H9 (cell line): Measurements from ENCODE around the gene HBS1L. TPM values are rescaled to one million over a fixed set of nuclear protein-coding genes. Genes with fewer than 3 reads are reported as not detected.

Source experiments
- DNase-seq: peaks from one replicate; pipeline ENCODE4 v3.0.0-alpha.2; 2017
- H2AFZ ChIP-seq: one replicate; pipeline ENCODE4 v1.6.1; 2013; ENCODE audit warnings: mild to moderate bottlenecking, low read length, control low read depth, moderate library complexity
- H2AK5ac ChIP-seq: 2 replicates; pipeline ENCODE4 v1.6.1; 2013; ENCODE audit warnings: low read length, control low read depth, mixed read lengths; ENCODE audit not compliant: insufficient read length
- H2BK120ac ChIP-seq: one replicate; pipeline ENCODE4 v1.6.1; 2013; ENCODE audit warnings: low read depth, mild to moderate bottlenecking, low read length, control low read depth, inconsistent platforms; ENCODE audit not compliant: poor library complexity, severe bottlenecking
- H2BK12ac ChIP-seq: 2 replicates; pipeline ENCODE4 v1.6.1; 2013; ENCODE audit warnings: low read length, control low read depth, mixed read lengths, low read depth; ENCODE audit not compliant: insufficient read length
- H2BK15ac ChIP-seq: 2 replicates; pipeline ENCODE4 v1.6.1; 2013; ENCODE audit warnings: low read depth, low read length, control low read depth
- H2BK20ac ChIP-seq: one replicate; pipeline ENCODE4 v1.6.1; 2013; ENCODE audit warnings: low read depth, mild to moderate bottlenecking, low read length, control low read depth, inconsistent platforms; ENCODE audit not compliant: poor library complexity, severe bottlenecking
- H2BK5ac ChIP-seq: 2 replicates; pipeline ENCODE4 v1.6.1; 2013; ENCODE audit warnings: low read length, control low read depth, mixed read lengths; ENCODE audit not compliant: insufficient read length
- H3K14ac ChIP-seq: 2 replicates; pipeline ENCODE4 v1.6.1; 2013; ENCODE audit warnings: low read length, control low read depth; ENCODE audit not compliant: insufficient read depth
- H3K18ac ChIP-seq: 2 replicates; pipeline ENCODE4 v1.6.1; 2013; ENCODE audit warnings: low read depth, mild to moderate bottlenecking, mixed read lengths, low read length, control low read depth; ENCODE audit not compliant: insufficient read length
- H3K23ac ChIP-seq: 2 replicates; pipeline ENCODE4 v1.6.1; 2013; ENCODE audit warnings: low read length, control low read depth, mixed read lengths, low read depth; ENCODE audit not compliant: insufficient read length
- H3K23me2 ChIP-seq: 2 replicates; pipeline ENCODE4 v1.6.1; 2013; ENCODE audit warnings: low read depth, mild to moderate bottlenecking, mixed read lengths, low read length, control low read depth; ENCODE audit not compliant: insufficient read length, poor library complexity, severe bottlenecking
- H3K27ac ChIP-seq: 2 replicates; pipeline ENCODE4 v1.5.1; 2013; ENCODE audit warnings: low read length, control low read depth, mixed read lengths, low read depth; ENCODE audit not compliant: insufficient read length
- H3K27me3 ChIP-seq: 2 replicates; pipeline ENCODE4 v1.6.1; 2013; ENCODE audit warnings: low read length, control low read depth, inconsistent platforms; ENCODE audit not compliant: insufficient read depth
- H3K4ac ChIP-seq: 2 replicates; pipeline ENCODE4 v1.6.1; 2013; ENCODE audit warnings: low read depth, mild to moderate bottlenecking, control low read depth, inconsistent platforms, low read length, moderate library complexity
- H3K4me1 ChIP-seq: 2 replicates; pipeline ENCODE4 v1.6.1; 2013; ENCODE audit warnings: low read length, control low read depth, inconsistent platforms; ENCODE audit not compliant: insufficient read depth
- H3K4me2 ChIP-seq: 2 replicates; pipeline ENCODE4 v1.6.1; 2013; ENCODE audit warnings: low read length, control low read depth, mixed read lengths; ENCODE audit not compliant: insufficient read length, insufficient read depth
- H3K56ac ChIP-seq: 2 replicates; pipeline ENCODE4 v1.6.1; 2013; ENCODE audit warnings: low read depth, mild to moderate bottlenecking, mixed read lengths, low read length, control low read depth; ENCODE audit not compliant: insufficient read length
- H3K79me1 ChIP-seq: 2 replicates; pipeline ENCODE4 v1.6.1; 2013; ENCODE audit warnings: low read depth, mild to moderate bottlenecking, moderate library complexity, low read length, control low read depth, inconsistent platforms; ENCODE audit not compliant: insufficient read depth, poor library complexity, severe bottlenecking
- H3K79me2 ChIP-seq: 2 replicates; pipeline ENCODE4 v1.6.1; 2013; ENCODE audit warnings: low read length, control low read depth, inconsistent platforms; ENCODE audit not compliant: insufficient read depth
- H3K9ac ChIP-seq: 2 replicates; pipeline ENCODE4 v1.6.1; 2013; ENCODE audit warnings: low read length, control low read depth, mixed read lengths; ENCODE audit not compliant: insufficient read length; ENCODE audit errors: extremely low read depth
- H3K9me3 ChIP-seq: one replicate; pipeline ENCODE4 v1.6.1; 2013; ENCODE audit warnings: low read depth, low read length, inconsistent platforms; ENCODE audit not compliant: control insufficient read depth
- H3T11ph ChIP-seq: one replicate; pipeline ENCODE4 v1.6.1; 2013; ENCODE audit warnings: mild to moderate bottlenecking, low read length, control low read depth, inconsistent platforms
- H4K20me1 ChIP-seq: one replicate; pipeline ENCODE4 v1.6.1; 2013; ENCODE audit not compliant: control insufficient read depth, insufficient read length, insufficient read depth
- H4K5ac ChIP-seq: 2 replicates; pipeline ENCODE4 v1.6.1; 2013; ENCODE audit warnings: low read depth, mild to moderate bottlenecking, mixed read lengths, low read length, control low read depth; ENCODE audit not compliant: insufficient read length
- H4K8ac ChIP-seq: replicated peaks from 2 replicates; pipeline ENCODE4 v1.6.1; 2013; ENCODE audit warnings: low read length, control low read depth, mixed read lengths, low read depth; ENCODE audit not compliant: insufficient read length
- H4K91ac ChIP-seq: 2 replicates; pipeline ENCODE4 v1.6.1; 2013; ENCODE audit warnings: low read depth, mild to moderate bottlenecking, moderate library complexity, mixed read lengths, low read length, control low read depth; ENCODE audit not compliant: insufficient read length
- H3K27ac Mint-ChIP-seq, 3 experiments: 2 replicates in 2 of 3; 3 replicates in 1 of 3; pipeline ENCODE4 v1.8.0; 2020 to 2021; ENCODE audit warnings: mixed read lengths in 3 of 3, mild to moderate bottlenecking in 1 of 3, moderate library complexity in 1 of 3
- H3K27me3 Mint-ChIP-seq: 2 replicates; pipeline ENCODE4 v1.8.0; 2021; ENCODE audit warnings: low read depth, mild to moderate bottlenecking, moderate library complexity, mixed read lengths
- H3K36me3 Mint-ChIP-seq, 3 experiments: 2 replicates in 2 of 3; 3 replicates in 1 of 3; pipeline ENCODE4 v1.8.0; 2020 to 2021; ENCODE audit warnings: low read depth in 3 of 3, mixed read lengths in 3 of 3; ENCODE audit not compliant: insufficient read depth in 1 of 3
- H3K4me1 Mint-ChIP-seq, 2 experiments: 2 replicates each; pipeline ENCODE4 v1.8.0; 2020; ENCODE audit warnings: mixed read lengths in 2 of 2
- H3K4me3 Mint-ChIP-seq, 2 experiments: 2 replicates in 1 of 2; 3 replicates in 1 of 2; pipeline ENCODE4 v1.8.0; 2020 to 2021; ENCODE audit warnings: mild to moderate bottlenecking in 2 of 2, mixed read lengths in 2 of 2, moderate library complexity in 1 of 2
- H3K9me3 Mint-ChIP-seq, 2 experiments: 2 replicates in 1 of 2; 3 replicates in 1 of 2; pipeline ENCODE4 v1.8.0; 2020; ENCODE audit warnings: mild to moderate bottlenecking in 2 of 2, mixed read lengths in 2 of 2, moderate library complexity in 1 of 2
- WGBS: extraction: QIAGEN DNeasy Blood & Tissue Kit; methylation state at CpG from one replicate; pipeline ENCODE4 v1.1.7; 2013; ENCODE audit warnings: missing lambda C conversion rate, low lambda C conversion rate, mixed read lengths; ENCODE audit not compliant: insufficient read length; ENCODE audit errors: extremely low coverage; 5-methylcytosine and 5-hydroxymethylcytosine counted together
- microRNA-seq: library from miRNA; unstranded; fragments of <30 nt; microRNA quantifications from one replicate; pipeline ENCODE4, GENCODE V29; 2020; ENCODE audit warnings: borderline microRNAs expressed
- total RNA-seq: library from RNA; stranded (reverse); gene quantifications from 2 replicates; pipeline ENCODE4 v1.2.1, GENCODE V29; 2021
- TF ChIP-seq, protein P1 (sequence below): fragments of 200-600 bp; sonication (generic); conservative IDR thresholded peaks from 3 replicates; pipeline ENCODE4 v1.8.0; 2021; ENCODE audit warnings: antibody characterized with exemption, mild to moderate bottlenecking

Gene HBS1L
- total RNA-seq, 1 experiment from 2014 or later = 110 TPM

DNA sequence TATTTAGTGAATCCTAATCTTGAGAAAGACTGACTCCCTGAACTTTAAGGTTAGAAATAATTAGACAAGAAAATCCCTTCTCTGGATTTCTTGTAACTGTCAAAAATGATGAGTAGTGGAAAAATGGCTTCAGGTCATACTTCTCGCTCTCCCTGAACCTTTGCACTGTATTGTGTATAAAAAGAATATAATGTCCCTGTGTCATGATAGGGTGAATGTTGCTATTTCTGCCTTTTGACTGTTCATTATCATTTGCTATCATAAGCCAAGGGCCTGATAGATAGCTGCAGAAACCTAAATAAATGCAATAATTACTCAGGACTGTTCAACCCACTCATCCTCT lies 144.1 kb downstream of the HBS1L start:
- Histone ChIP-seq H3K23ac (no peak overlapping the region), H2BK5ac (no peak overlapping the region), H4K5ac (no peak overlapping the region), H3K4me1 (no peaks in the 10 kb centered on the region), H4K8ac (no peak overlapping the region), H4K91ac (no peak overlapping the region), H2AK5ac (no peak overlapping the region), H3K14ac (no peak overlapping the region), H3K9ac (no peak overlapping the region), H3K23me2 (no peaks in the 10 kb centered on the region), H3K18ac (no peak overlapping the region), H3K56ac (no peak overlapping the region), H2BK20ac (no peak overlapping the region), H2AFZ (no peak overlapping the region), H3K27ac (no peak overlapping the region), H2BK120ac (no peak overlapping the region), H3K9me3 (no peaks in the 10 kb centered on the region), H3K4me2 (no peak overlapping the region), H4K20me1 (no peaks in the 10 kb centered on the region), H3K27me3 (no peaks in the 10 kb centered on the region), H3K79me2 (no peaks in the 10 kb centered on the region), H2BK15ac (no peak overlapping the region), H3K4ac (no peak overlapping the region), H3K79me1 (no peaks in the 10 kb centered on the region), H3T11ph (no peak overlapping the region), H2BK12ac (no peak overlapping the region)
- Mint-ChIP-seq H3K27me3 (no peaks in the 10 kb centered on the region), H3K9me3 (peaks cover 0 to 3% of the 10 kb centered on the region in 2 experiments; a peak in 1 of 5 replicates), H3K27ac (no peak overlapping the region), H3K36me3 (no peaks in the 10 kb centered on the region; a peak in 2 of 7 replicates), H3K4me3 (no peak overlapping the region), H3K4me1 (peaks cover 3% of the 10 kb centered on the region in 2 experiments; a peak in 2 of 4 replicates)
- no peak for DNase-seq
- WGBS = no CpG with 5 or more reads among the region's 1 CpG
- TF ChIP-seq, protein P1, sequence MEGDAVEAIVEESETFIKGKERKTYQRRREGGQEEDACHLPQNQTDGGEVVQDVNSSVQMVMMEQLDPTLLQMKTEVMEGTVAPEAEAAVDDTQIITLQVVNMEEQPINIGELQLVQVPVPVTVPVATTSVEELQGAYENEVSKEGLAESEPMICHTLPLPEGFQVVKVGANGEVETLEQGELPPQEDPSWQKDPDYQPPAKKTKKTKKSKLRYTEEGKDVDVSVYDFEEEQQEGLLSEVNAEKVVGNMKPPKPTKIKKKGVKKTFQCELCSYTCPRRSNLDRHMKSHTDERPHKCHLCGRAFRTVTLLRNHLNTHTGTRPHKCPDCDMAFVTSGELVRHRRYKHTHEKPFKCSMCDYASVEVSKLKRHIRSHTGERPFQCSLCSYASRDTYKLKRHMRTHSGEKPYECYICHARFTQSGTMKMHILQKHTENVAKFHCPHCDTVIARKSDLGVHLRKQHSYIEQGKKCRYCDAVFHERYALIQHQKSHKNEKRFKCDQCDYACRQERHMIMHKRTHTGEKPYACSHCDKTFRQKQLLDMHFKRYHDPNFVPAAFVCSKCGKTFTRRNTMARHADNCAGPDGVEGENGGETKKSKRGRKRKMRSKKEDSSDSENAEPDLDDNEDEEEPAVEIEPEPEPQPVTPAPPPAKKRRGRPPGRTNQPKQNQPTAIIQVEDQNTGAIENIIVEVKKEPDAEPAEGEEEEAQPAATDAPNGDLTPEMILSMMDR = no peak

Small RNA genes lying within 50 kb of the gene (microRNA-seq; reads per million reads assigned to microRNA genes)
- gene MIR3662 = not detected

Other genes starting within 250 kb of the HBS1L start
- 0.24 TPM in 1 of 2 replicates, not detected in the other for gene ALDH8A1, start 104.7 kb downstream of the HBS1L start, total RNA-seq
- gene MYB, start 126.5 kb upstream of the HBS1L start, total RNA-seq = 5.8 and 6.7 TPM in 2 replicates